Measurements from ENCODE around the gene STOX1. TPM values are rescaled to one million over a fixed set of nuclear protein-coding genes. Genes with fewer than 3 reads are reported as not detected.

Gene STOX1
- polyA plus RNA-seq, 3 donors = 0.03 TPM; not detected in 2

DNA sequence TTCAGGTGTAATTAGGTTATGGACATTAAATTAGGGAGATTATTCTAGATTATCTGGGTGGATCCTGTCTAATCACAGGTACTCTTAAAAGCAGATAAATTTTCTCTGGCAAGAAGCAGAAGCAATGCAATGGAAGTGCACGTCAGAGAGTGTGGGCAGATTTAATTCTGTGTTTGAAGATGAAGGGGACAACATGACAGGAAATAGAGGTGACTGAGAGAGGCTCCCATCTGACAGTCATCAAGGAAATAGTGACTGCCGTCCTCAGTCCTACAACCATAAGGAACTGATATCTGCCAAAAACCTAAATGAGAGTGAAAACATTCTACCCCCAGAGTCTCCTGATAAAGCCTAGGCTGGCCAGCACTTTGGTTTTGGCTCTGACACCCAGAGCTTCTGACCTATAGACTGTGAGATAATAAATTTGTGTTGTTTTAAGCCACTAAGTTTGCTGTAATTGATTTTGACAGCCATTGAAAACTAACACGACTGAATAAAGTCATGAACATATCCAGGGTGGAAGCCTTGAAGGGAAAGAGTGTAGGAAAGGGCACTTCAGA is 43.3 kb downstream of the STOX1 start:
- DNase-seq = no peak
- no peaks in the 10 kb centered on the region for H3K4me1 ChIP-seq (ENCODE audit: control insufficient read depth in 1 of 2, insufficient read depth in 2 of 2, low read length in 2 of 2)
- H3K4me3 ChIP-seq (replicated peaks in 1 of 3; ENCODE audit: low read depth in 2 of 3, low read length in 3 of 3) = no peak overlapping the region
- H2AFZ ChIP-seq (ENCODE audit: insufficient read depth, low read depth, low read length, poor library complexity, severe bottlenecking) = no peak overlapping the region
- 75% methylated on average over 2 of the region's 3 CpGs for WGBS (ENCODE audit: insufficient coverage)
- H3K36me3 Mint-ChIP-seq = no peaks in the 10 kb centered on the region
- no peak overlapping the region for H3K9ac ChIP-seq (ENCODE audit: insufficient read depth, low read length, poor library complexity, severe bottlenecking)
- no peak overlapping the region for H3K4me2 ChIP-seq (replicated peaks; ENCODE audit: extremely low read depth, low read length, poor library complexity, severe bottlenecking)
- H3K4me1 Mint-ChIP-seq = no peaks in the 10 kb centered on the region
- H3K9me3 Mint-ChIP-seq = peaks cover 7 to 24% (median 13%) of the 10 kb centered on the region in 7 donors
- H4K20me1 ChIP-seq (ENCODE audit: insufficient read depth, low read length) = no peaks in the 10 kb centered on the region
- H3K27me3 Mint-ChIP-seq (ENCODE audit: low read depth in 3 of 3) = peaks cover 0 to 2% (median 0%) of the 10 kb centered on the region in 3 donors
- H3K79me2 ChIP-seq (ENCODE audit: insufficient read depth, low read length) = no peaks in the 10 kb centered on the region
- no peaks in the 10 kb centered on the region for H3K27me3 ChIP-seq (ENCODE audit: control insufficient read depth in 2 of 2, insufficient read depth in 2 of 2, low read length in 2 of 2)
- H3K36me3 ChIP-seq (replicated peaks in 1 of 2; ENCODE audit: control insufficient read depth in 1 of 2, insufficient read depth in 2 of 2, low read length in 2 of 2) = no peaks in the 10 kb centered on the region
- H3K4me3 Mint-ChIP-seq = no peak overlapping the region
- H3K27ac ChIP-seq (ENCODE audit: low read depth in 1 of 2, low read length in 2 of 2) = no peak overlapping the region
- H3K27ac Mint-ChIP-seq = no peak overlapping the region
- TF ChIP-seq CTCF (IDR thresholded peaks at IDR 0.05) = no peak
- peaks cover 0 to 14% of the 10 kb centered on the region in 2 donors for H3K9me3 ChIP-seq (replicated peaks in 1 of 2; ENCODE audit: control insufficient read depth in 1 of 2, insufficient read depth in 1 of 2, low read length in 2 of 2)
- intact Hi-C loops (cut with micrococcal nuclease) = no loop called here

DNA sequence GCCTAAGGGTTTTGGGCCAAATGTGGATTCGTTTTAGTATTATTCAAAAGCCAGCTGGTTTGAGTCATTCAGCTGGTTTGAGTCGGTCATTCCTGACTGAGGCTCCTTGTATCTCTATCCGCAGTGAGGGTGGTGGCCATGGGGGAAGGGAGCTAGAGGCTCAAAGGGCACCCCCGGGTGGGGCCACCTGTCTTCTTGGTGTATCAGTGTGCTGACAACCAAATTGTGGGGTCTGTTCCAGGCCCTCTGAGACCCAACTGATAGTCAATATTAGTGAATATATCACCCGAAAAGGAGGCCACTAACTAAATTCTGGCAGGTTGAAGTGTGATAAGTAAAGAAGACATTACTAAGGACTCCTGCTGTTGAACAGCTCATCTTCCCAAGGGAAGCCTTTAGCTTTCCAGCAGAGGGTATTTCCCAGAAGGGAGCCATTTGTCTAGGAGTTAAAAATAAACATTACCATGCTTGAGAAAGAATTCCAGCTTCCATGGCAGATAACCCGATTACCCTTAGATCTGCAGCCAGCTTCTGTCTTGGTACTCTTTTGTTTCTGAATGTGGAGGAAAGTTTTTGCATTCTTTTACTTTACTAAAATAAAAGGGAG is 43.9 kb downstream of the STOX1 start:
- peaks cover 0 to 2% (median 0%) of the 10 kb centered on the region in 3 donors for H3K27me3 Mint-ChIP-seq (ENCODE audit: low read depth in 3 of 3)

More for the DNA sequence above, 43.9 kb downstream of the STOX1 start:
- intact Hi-C loops (cut with micrococcal nuclease) = no loop called here
- Mint-ChIP-seq H3K36me3 (no peaks in the 10 kb centered on the region), H3K9me3 (peaks cover 7 to 24% (median 13%) of the 10 kb centered on the region in 7 donors), H3K27ac (no peak overlapping the region), H3K4me3 (no peak overlapping the region), H3K4me1 (no peaks in the 10 kb centered on the region)
- Histone ChIP-seq H3K4me3 (replicated peaks in 1 of 3; ENCODE audit: low read depth in 2 of 3, low read length in 3 of 3) (no peak overlapping the region), H4K20me1 (ENCODE audit: insufficient read depth, low read length) (no peaks in the 10 kb centered on the region), H3K4me2 (replicated peaks; ENCODE audit: extremely low read depth, low read length, poor library complexity, severe bottlenecking) (no peak overlapping the region), H3K79me2 (ENCODE audit: insufficient read depth, low read length) (no peaks in the 10 kb centered on the region), H3K36me3 (replicated peaks in 1 of 2; ENCODE audit: control insufficient read depth in 1 of 2, insufficient read depth in 2 of 2, low read length in 2 of 2) (no peaks in the 10 kb centered on the region), H2AFZ (ENCODE audit: insufficient read depth, low read depth, low read length, poor library complexity, severe bottlenecking) (no peak overlapping the region), H3K9ac (ENCODE audit: insufficient read depth, low read length, poor library complexity, severe bottlenecking) (no peak overlapping the region), H3K4me1 (ENCODE audit: control insufficient read depth in 1 of 2, insufficient read depth in 2 of 2, low read length in 2 of 2) (no peaks in the 10 kb centered on the region), H3K9me3 (replicated peaks in 1 of 2; ENCODE audit: control insufficient read depth in 1 of 2, insufficient read depth in 1 of 2, low read length in 2 of 2) (peaks cover 0 to 14% of the 10 kb centered on the region in 2 donors), H3K27me3 (ENCODE audit: control insufficient read depth in 2 of 2, insufficient read depth in 2 of 2, low read length in 2 of 2) (no peaks in the 10 kb centered on the region), H3K27ac (ENCODE audit: low read depth in 1 of 2, low read length in 2 of 2) (no peak overlapping the region)
- no peak for TF ChIP-seq CTCF (IDR thresholded peaks at IDR 0.05)
- DNase-seq = no peak
- whole genome bisulfite sequencing (ENCODE audit: insufficient coverage) = 82% methylated on average over 4 of the region's 6 CpGs
